ENCODE data around the gene FBH1.
"Not testable (repeated sequence)": the region's sequence is repeated elsewhere in the genome, so short reads cannot be mapped to it uniquely, and the experiment has no call there.

Gene FBH1

DNA sequence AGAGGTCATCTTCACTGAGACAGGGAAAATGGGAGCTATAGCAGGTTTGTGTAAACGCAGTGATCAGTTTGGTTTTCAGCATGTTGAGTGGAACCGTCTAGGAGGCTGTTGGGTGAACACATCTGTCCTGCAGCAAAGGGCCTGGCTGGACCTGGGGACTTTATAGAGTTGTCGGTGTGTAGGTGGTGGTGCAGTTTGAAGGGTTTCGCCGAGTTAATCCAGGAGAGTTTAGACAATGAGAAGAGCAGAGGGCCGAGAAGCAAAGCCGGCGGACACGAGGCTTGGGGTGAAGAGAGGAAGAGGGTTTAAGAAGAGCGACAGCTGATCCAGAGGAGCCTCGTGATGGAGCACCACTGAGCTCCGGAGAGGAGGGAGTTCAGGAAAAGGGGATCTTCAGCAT, 48.2 kb downstream of the FBH1 start:
- no peak for DNase-seq (ENCODE audit: low read depth in 2 of 2, low spot score in 1 of 2)

DNA sequence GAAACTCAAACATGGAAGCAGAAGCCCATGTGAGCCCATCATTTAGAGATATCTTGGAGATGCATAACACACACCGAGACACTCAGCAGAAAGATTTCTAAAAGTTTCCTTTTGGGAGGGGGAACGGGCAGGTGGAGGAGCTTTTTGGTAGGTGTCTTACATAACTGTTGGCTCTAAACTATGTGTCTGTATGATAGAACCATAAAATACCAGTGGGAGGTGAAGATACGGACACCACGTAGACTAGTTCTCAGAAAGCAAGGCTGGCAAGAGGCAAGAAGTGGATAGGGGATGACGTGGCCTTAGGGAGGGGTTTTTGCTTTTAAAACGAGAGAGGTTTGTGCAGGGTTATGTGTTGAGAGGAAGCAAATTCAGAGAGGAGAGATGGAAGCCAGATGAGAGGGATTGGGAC, 50.8 kb downstream of the FBH1 start:
- DNase-seq (ENCODE audit: low read depth in 2 of 2, low spot score in 1 of 2): no peak

DNA sequence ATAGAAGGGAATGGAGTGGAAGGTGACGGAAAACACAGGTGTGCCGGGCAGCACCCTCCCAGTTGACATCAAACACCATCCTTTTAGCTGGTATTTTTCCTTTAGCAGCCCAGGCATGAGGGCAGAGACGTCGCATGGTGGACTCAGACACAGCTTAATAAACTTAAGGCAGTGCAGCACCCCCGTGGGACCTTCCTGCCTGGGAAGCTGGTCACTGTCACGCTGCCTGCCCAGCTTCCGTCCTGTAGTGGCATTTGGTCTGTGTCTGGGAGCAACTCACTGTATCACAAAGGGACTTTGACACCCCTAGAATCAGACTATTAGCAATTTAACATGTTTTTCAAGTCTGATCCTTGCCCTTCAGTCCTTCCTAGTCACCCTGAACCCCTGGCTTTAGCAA, 51.5 kb downstream of the FBH1 start:
- DNase-seq (ENCODE audit: low read depth in 2 of 2, low spot score in 1 of 2): no peak

DNA sequence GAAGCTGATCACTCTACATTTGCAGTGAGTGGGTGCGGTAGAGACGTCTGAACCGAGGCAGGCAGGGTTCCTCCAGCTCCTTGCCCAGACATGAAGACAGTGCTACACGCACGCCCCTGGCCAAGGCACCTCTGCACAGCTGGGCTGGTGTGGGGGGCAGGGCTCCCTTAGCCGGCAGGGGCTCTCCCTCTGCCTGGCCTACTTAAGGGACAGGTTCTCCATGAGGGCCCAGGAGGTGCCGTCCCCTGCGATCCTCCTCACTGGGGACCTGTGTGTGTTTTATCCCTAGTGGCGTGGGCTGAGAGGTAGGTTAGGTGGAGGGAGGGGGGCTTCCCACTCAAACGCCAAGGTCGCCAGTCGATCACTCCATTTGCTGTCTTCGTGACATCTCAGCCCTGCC, 52.0 kb downstream of the FBH1 start:
- no peak for DNase-seq (ENCODE audit: low read depth in 2 of 2, low spot score in 1 of 2)

DNA sequence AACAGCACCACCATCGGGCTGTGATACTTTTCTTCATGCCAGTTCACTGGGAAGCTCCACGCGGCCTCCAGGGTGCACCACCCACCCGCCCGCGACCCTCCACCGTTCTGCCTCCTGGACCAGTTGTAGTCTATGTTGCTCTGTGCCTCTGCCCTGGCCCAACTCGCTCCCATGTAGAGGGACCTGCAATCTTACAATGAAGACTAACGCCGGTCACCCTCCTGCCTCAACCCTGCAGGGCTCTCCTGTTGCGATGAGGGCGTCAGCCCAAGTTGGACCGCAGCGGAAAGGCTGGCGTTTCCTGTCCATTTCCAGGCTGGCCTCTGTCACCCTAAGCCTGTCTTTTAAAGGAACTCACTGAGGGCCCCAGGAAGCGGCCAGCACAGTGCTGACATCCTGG, 52.4 kb downstream of the FBH1 start:
- no peak for DNase-seq (ENCODE audit: low read depth in 2 of 2, low spot score in 1 of 2)

DNA sequence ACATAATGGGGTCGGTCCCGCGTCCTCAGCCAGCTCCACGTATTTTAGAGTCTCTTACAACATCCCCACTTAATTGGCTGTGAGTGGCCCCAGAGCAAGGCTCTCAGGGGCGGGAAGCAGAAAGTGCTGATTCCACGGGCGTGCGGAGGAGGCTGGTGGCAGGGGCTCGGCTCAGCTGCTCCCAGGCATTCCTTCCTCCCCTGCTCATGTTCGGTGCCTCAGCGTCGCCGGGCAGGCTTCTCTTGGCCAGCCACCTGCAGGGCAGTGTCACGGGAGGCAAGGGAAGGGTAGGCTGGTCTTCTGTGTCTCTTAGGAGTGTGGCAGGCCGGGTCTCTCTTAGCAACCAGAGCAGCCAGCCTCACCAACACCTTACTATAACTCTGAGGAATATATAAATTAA, 53.5 kb downstream of the FBH1 start:
- no peak for DNase-seq (ENCODE audit: low read depth in 2 of 2, low spot score in 1 of 2)

DNA sequence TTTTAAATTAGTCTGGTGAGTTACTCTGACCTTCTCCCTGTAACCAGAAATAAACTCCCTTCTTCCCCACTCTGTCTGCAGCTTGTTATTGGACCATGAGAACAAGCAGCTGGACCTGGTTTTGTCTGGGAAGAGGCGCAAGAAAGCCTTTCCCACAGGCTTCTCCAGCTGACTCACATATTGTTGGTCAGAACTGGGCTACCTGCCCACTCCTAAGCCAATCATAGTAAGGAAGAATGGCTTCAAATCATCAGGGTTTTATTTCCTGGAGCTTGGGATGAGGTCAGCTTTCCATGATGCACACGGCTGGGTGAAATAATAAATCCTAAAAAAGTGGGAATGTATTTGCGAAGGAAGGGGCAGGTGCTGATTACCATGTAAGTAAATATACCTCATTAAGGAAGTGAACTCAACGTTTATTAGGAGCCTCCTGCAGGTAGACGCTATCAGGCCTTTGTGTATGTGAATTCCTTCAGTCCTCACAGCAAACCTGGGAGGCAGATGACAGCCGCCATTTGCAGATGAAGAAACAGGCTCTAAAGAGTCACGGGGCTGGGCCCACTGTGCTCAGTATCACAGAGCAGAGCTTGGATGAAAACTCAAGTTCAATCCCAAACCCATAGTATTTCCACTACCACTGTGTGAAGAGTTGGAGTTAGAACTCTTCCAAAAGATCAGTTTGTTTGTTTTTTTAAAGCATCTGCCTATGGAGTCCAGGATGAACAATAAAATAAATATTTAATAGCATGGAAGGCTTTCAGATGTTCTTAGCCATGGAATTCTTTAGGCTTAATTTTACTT, 54.5 kb downstream of the FBH1 start:
- no peak for DNase-seq (ENCODE audit: low read depth in 2 of 2, low spot score in 1 of 2)

DNA sequence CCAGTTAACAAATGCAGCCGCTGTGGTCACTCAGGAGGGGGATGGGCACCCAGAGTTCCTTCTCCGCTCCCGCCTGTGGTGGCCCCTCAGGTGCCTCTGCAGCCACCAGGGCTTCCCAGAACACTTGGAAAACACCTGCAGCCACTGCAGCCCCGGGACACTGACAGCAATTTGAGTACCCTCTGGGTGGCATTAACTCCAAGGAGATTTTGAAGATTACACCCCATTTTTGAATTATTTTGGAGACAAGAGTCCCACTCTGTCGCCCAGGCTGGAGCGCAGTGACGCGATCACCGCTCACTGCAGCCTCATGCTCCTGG, 55.1 kb downstream of the FBH1 start:
- no peak for DNase-seq (ENCODE audit: low read depth in 2 of 2, low spot score in 1 of 2)

DNA sequence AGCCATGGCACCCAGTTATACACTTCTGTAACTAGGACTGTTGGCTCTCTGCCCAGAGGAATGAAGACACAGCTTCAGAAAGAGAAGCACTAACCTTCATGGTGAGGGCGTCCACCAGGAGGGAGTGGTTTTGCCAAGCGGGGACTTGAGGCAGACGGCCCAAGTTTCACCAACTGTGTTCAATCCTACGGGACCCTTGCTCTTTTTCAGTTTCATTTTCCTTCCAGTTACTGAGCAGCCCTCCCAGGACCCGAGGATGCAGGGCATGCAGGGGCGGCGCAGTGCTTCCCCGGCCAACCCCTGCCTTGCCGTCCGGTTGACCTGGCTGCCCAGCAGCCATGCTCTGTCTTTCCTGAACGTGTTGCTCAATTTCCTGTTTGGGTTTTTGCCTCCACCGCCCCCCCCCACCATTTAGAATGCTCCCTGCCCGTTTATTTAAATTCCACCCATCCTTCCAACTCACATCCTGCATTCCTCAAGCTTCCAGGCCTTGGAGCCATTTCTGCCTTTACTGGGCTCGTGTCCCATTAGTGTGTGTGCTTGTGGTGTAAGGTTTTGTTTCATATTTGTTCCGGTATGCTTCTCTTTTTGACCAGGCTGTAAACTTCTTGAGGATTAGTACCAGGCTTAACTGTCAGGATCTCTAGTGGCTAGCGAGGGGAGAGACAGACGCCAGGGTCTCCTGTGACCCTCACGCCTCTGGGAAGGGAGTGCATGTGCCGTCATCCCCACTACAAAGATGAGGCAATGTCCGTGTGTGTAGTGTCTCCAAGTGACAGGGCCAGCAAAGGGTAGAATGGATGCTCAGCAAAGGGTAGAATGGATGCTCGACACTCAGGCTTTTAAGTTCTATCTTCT, 55.7 kb downstream of the FBH1 start:
- DNase-seq (ENCODE audit: low read depth in 2 of 2, low spot score in 1 of 2): no peak

DNA sequence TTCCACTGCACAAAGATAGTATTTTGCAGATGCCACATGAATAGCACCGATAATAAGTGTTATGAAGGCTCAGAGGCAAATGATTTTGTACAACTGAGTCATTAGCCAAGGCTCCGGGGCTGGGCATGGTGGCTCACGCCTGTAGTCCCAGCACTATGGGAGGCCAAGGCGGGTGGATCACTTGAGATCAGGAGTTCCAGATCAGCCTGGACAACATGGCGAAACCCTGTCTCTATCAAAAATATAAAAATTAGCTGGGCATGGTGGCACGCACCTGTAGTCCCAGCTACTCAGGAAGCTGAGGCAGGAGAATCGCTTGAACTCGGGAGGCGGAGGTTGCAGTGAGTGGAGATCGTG, 56.4 kb downstream of the FBH1 start:
- DNase-seq (ENCODE audit: low read depth in 2 of 2, low spot score in 1 of 2): not testable (repeated sequence)

DNA sequence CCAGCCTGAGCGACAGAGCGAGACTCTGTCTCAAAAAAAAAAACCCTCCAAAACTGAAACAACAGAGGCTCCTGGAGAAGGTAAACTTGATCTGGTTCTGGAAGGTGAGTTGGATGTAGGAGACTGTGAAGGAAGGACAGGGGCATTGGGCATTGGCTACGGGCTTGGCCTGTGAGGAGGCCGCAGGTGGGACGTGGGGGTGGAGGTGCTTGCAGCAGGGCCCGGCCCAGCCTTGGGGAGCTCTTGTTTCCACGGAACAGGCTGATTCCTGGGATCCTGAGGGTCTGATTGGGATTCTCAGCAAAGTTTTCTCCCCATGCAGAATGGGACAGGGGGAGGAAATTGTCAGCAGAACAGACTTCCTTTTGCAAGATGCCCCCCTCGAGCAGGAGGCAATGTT, 56.7 kb downstream of the FBH1 start:
- DNase-seq (ENCODE audit: low read depth in 2 of 2, low spot score in 1 of 2): no peak

DNA sequence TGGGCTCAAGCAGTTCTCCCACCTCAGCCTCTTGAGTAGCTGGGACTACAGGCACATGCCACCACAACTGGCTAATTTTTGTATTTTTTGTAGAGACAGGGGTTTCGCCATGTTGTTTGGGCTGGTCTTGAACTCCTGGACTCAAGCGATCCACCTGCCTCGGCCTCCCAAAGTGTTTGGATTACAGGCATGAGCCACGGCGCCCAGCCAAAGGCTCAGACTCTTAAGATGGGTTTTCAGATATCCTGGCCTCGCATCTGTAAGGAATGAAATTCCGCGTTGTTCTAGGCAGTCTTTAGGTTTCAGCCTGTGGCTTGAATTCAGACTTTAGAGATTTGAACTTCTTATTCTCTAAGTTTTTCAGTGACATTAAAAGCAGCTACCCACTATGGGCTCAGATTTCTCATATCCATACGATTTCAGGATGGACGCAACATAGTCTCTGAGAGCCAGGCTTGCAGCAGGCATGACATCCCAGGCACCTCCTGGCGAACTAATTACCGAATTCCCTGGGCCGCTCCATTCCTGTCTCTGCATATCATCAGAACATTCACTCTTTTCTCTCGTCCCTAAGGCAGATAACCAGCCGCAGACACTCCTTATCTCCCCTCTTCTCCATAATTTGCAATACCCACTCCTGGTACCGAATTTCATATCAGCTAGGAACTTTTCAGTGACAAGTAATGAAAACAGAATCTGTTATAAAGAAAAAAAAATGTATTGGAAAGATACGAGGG, 57.6 kb downstream of the FBH1 start:
- DNase-seq (ENCODE audit: low read depth in 2 of 2, low spot score in 1 of 2): no peak

DNA sequence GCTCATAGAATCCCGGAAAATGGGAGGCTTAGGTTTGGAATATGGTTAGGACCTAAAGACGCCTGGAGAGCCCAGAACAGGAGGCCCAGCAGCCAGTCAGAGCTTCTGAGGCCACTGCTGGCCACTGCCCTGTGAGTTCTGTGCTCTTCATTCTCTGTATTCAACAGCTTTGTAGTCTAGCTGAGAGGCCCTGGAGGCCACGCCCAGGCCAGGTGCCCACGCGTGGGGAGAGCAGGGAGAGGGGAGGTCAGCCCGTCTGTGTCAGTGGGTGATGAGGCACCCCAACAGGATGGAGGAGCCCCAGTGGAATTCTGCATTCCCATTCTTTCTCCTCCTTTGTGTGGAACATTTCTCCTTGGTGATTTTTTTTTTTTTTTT, 58.2 kb downstream of the FBH1 start:
- no peak for DNase-seq (ENCODE audit: low read depth in 2 of 2, low spot score in 1 of 2)

DNA sequence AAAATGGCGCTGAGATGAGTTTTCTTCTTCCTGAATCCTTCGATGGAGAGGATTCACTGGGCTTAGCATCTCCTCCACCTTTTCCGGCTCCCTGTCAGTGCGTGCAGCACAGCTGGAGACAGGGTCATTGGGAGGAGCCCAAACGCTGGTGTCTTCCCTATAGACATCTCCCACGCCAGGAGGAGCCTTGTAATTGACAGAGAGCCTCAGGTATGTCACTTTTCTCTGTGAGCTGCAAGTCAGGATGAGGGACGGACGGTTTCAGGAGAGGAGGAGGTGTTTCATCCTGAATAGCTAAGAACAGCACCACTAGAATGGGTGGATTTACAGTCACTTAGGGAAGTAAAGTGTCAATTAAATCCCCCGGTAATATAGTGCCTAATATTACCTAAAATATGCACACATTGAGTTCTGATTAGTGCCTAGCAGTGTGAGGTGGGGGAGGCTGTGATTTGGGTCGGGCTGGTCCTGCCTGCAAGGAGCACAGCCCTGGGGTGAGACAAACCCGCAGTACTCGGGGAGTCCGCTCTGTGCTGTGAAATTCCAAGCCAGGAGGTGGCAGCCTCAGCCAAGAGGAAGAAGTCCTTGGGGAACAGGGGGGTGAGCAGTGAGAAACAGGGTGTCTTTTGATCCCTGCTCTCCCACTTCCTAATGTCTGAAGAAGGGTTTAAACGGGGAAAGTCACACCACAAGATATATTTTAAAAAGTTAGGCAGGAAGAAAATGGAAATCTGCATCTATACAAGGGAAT, 59.1 kb downstream of the FBH1 start:
- no peak for DNase-seq (ENCODE audit: low read depth in 2 of 2, low spot score in 1 of 2)

DNA sequence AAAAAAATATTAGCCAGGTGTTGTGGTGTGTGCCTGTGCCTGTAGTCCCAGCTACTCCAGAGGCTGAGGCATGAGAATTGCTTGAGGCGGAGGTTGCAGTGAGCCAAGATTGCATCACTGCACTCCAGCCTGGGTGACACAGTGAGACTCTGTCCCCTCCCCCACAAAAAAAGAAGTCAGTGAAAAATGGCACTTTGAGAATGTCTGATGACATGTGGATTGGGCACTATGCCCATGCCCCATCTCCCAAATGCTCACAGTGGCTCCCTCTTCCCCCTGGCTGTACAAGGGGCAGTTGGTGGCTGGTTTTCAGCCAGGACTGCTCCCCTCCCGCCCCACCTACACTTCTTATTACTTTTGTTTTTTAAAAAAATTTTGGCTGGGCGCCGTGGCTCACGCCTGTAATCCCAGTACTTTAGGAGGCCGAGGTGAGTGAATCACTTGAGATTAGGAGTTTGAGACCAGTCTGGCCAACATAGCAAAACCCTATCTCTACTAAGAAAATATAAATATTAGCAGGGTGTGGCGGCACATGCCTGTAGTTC, 61.2 kb downstream of the FBH1 start:
- no peak for DNase-seq (ENCODE audit: low read depth in 2 of 2, low spot score in 1 of 2)

DNA sequence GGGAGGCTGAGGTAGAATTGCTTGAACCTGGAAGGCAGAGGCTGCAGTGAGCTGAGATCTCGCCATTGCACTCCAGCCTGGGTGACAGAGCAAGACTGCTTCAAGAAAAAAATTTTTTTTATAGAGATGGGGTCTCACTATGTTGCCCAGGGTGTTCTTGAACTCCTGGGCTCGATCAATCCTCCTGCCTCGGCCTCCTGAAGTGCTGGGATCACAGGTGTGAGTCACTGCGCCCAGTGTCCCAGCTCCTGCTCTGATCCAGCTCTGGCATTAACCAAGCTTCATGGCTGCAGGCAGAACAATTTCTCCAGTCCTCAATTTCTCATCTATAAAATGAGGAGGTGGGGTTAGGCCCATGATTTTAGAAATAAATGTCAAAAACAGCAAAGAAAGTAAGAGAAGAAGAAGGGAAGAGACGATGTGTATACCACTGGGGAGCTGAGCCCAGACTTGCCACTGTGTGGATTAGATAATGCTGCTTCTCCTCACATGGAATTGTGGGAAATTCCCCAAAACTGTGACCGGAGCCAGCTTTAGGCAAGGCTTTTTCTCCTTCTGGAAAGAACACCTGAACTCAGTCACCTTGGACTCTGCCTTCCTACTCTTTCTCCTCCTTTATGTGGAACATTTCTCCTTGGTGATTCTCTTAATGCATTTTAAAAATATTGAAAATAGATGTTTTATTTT, 61.8 kb downstream of the FBH1 start:
- DNase-seq (ENCODE audit: low read depth in 2 of 2, low spot score in 1 of 2): no peak

DNA sequence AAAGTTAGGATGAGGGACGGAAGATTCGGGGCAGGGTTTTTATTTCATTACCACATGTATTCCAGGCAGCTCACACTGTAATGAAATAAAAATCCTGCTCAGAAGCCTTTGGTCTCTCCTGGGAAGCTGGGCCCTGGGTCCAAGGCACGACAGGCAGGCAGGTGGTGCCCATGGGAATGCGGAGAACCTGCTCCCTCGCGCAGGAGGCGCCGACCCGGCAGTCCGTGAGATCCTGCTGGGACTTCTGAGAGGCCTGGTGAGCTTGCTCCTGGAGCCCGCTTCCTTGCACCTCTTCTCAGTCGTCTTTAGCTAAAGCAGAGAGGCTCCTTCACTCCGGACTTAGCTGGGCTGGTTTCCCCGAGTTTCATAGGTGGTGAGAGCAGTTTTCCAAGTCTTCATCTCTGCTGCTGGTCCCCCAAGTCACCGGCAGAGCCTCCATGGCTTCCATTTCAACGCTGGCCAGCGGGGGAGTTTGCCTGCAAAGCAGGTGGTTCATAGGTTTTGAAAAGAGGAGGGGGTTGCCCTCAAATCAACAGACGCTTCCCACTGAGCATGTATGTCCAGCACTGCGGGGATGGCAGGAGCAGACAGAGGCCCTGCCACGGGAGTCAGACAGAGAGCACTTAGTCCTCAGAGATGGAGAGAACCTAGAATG, 62.8 kb downstream of the FBH1 start:
- no peak for DNase-seq (ENCODE audit: low read depth in 2 of 2, low spot score in 1 of 2)

DNA sequence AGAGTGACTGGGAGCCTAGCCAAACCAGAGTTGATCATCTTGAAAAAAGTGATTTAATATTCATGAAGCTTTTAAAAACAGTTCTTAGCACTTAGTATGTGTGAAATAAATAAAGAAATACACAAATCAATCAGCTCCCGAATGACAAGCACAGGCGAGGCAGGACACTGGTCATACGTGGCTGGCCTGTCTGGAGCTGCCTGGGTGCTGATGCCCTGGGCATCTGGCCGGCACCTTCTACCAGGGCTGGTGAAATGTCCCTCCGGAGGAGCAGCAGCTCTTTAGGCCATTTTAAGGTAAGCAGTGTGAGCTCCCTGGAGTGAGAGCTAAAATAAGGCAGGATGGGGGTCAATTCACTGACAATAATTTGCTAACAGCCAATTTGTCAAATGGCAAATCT, 63.6 kb downstream of the FBH1 start:
- DNase-seq (ENCODE audit: low read depth in 2 of 2, low spot score in 1 of 2): no peak

DNA sequence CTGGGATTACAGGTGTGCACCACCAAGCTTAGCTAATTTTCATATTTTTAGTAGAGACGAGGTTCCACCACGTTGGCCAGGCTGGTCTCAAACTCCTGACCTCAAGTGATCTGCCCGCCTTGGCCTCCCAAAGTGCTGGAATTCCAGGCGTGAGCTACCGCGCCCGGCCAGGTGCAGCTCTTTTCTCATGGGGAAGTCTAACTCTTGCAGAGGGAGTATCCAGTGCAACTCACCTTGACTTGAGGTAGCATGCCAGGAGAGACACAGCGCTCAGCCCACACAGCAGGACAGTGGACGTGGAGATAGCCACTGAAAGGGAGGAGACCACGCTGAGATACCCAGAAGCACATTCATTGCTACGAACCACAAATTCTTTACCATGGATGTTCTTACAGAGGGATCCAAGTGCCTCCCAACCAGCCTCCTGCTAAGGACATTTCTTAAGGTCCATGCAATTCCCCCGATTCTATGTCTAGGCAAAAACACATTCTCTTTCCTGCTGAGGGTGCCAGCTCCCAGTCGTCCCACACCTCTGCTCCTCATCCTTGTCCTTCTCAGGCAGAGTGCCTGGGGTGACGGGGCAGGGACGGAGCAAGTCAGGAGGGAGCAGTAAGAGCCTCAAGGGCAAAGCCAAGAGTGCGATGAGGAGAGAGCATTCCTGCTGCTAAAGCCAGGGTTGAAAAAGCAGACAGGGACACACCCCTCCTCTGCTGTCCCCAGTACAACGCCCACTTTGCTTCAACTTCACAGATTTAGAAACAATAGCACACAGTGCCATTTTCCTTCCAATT, 66.3 kb downstream of the FBH1 start:
- DNase-seq (ENCODE audit: low read depth in 2 of 2, low spot score in 1 of 2): no peak

Measured in stimulated activated CD8-positive, alpha-beta memory T cell treated with anti-CD3 and anti-CD28 coated beads, Interleukin-4, amount 100 ng/mL, for 1 hour (primary cell).